ENCODE data around the gene TXLNA.
"Not testable (repeated sequence)": the region's sequence is repeated elsewhere in the genome, so short reads cannot be mapped to it uniquely, and the experiment has no call there.

TXLNA gene

DNA sequence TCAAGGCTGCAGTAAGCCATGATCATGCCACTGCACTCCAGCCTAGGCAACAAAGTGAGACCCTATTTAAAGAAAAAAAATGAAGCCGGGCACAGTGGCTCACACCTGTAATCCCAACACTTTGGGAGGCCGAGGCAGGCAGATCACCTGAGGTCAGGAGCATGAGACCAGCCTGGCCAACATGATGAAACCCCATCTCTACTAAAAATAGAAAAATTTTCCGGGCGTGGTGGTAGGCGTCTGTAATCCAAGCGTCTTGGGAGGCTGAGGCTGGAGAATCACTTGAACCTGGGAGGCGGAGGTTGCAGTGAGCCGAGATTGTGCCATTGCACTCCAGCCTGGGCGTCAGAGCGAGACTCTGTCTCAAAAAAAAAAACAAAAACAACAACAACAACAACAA lies 13.8 kb upstream of the TXLNA start:
- H3K27ac ChIP-seq (ENCODE audit: low read length); H3K9me3 ChIP-seq (ENCODE audit: control insufficient read depth, low read depth, low read length); H3K9ac ChIP-seq (ENCODE audit: low read length); H3K27me3 ChIP-seq (ENCODE audit: control insufficient read depth, insufficient read depth, low read length); H3K4me1 ChIP-seq (ENCODE audit: control insufficient read depth, low read depth, low read length); H3K4me3 ChIP-seq (ENCODE audit: low read length): not testable (repeated sequence)
- peaks cover 58% of the 10 kb centered on the region for H3K36me3 ChIP-seq (ENCODE audit: control insufficient read depth, low read depth, low read length)

DNA sequence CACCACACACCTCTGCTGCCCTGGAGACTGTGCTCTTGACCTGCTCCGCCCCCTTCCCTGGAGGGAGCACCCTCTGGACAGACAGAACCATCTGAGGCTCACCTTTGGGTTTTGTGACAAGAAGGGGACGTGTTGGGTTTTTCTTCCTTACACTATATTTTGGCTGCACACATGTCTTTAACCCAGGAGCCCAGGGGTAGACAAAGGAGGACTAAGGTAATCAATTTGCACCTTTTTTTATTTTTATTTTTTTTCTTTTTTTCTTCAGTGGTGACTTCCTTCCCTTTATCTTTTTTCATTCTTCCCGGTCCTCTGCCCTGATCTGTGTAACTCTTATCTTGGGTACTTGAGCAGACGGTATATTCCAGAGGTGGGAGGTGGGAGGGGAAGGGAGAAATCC lies 8.5 kb upstream of the TXLNA start:
- Histone ChIP-seq H3K4me1 (ENCODE audit: control insufficient read depth, low read depth, low read length) (no peaks in the 10 kb centered on the region), H3K27me3 (ENCODE audit: control insufficient read depth, insufficient read depth, low read length) (no peaks in the 10 kb centered on the region), H3K9ac (ENCODE audit: low read length) (no peak overlapping the region), H3K4me3 (ENCODE audit: low read length) (no peak overlapping the region), H3K9me3 (ENCODE audit: control insufficient read depth, low read depth, low read length) (no peaks in the 10 kb centered on the region), H3K36me3 (ENCODE audit: control insufficient read depth, low read depth, low read length) (peaks cover 52% of the 10 kb centered on the region), H3K27ac (ENCODE audit: low read length) (no peak overlapping the region)

DNA sequence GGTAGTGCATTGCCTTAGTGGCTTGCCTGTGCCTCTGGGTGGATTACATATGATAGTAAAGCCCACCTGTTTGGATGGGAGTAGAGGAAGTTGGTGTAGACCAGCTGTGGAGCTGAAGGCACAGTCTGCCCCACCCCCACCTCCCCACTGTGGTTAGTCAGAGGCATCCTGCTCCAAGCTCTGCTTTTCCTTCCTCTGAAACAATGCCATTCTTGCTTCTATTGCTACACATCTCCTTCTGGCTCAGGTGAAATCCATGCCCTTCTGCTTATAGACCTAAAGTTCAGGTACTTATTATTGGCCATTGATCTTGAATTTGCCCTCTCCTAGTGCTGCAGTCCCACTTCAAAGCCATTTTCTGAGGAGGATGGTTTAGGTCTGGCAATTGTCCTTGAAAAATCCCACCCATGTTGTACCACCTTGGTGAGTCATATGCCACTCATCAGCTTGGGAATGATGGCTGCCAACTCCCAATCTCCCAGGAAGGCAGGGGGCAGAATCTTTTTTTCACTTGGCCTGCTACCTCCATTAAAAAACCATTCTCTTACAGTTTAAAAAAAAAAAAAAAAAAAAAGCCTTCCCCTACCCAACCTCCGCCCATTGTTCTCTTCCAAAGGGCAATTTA lies 6.7 kb upstream of the TXLNA start:
- H3K4me1 ChIP-seq (ENCODE audit: control insufficient read depth, low read depth, low read length): no peaks in the 10 kb centered on the region
- H3K9ac ChIP-seq (ENCODE audit: low read length): no peak overlapping the region
- H3K27me3 ChIP-seq (ENCODE audit: control insufficient read depth, insufficient read depth, low read length): no peaks in the 10 kb centered on the region
- no peak overlapping the region for H3K4me3 ChIP-seq (ENCODE audit: low read length)
- H3K9me3 ChIP-seq (ENCODE audit: control insufficient read depth, low read depth, low read length): no peaks in the 10 kb centered on the region
- H3K36me3 ChIP-seq (ENCODE audit: control insufficient read depth, low read depth, low read length): peaks cover 42% of the 10 kb centered on the region
- no peak overlapping the region for H3K27ac ChIP-seq (ENCODE audit: low read length)

DNA sequence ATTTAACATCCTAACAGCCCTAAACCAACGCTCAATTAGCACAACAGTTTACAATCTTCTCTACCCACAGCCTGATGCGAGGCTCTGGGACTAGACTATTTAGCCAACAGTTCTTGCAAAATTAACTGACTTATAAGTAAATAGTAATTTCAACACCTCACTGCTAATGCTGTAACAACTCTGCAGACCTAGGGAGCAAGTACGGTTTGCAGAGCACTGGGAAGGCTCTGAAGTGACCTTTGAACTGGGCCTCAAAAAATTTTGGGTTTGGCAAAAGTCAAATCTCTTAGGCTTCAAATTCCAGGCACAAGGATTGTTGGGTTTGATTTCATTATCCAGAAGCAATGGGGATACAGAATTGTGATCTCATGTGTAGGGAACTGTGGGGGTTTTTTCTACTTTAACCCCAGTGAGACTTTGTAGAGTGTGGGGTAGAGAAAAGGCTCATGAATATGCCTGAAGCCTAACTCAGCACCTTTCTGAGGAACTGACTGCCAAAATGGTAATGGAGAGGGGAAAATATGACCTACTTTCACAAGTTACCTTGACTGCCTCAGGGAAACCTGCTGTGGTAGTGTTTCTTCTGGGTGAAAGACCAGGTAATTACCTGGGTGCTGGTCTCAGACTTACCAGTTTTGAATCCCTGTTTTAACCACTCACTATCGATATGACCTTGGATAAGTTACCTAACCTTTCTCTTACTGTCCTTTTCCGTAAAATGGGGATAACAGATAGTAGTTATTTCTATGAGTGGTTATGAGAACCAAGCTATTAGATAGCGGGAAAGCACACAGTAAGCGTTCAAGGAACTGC lies 889 bp upstream of the TXLNA start:
- H3K27me3 ChIP-seq (ENCODE audit: control insufficient read depth, insufficient read depth, low read length): no peaks in the 10 kb centered on the region
- no peak overlapping the region for H3K27ac ChIP-seq (ENCODE audit: low read length)
- H3K9ac ChIP-seq (ENCODE audit: low read length): peak overlapping the region; percentile 4
- peaks cover 15% of the 10 kb centered on the region for H3K4me1 ChIP-seq (ENCODE audit: control insufficient read depth, low read depth, low read length)
- H3K4me3 ChIP-seq (ENCODE audit: low read length): peak overlapping the region; percentile 93
- H3K9me3 ChIP-seq (ENCODE audit: control insufficient read depth, low read depth, low read length): no peaks in the 10 kb centered on the region
- peaks cover 19% of the 10 kb centered on the region for H3K36me3 ChIP-seq (ENCODE audit: control insufficient read depth, low read depth, low read length)

DNA sequence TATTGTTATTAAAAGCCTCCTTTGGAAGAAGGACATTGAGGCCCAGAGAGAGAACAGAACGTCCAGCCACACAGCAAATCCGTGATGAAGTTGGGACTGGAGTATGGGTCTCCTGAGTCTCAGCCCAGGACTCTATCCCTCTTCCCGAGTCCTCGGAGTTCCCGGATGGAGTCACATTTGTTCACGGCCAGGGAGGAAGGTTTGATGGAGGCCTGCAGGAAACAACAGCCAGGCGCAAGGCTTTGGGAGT lies 357 bp upstream of the TXLNA start:
- Histone ChIP-seq H3K4me3 (ENCODE audit: low read length) (peak overlapping the region; percentile 93), H3K27ac (ENCODE audit: low read length) (peak overlapping the region; percentile 2), H3K36me3 (ENCODE audit: control insufficient read depth, low read depth, low read length) (peaks cover 23% of the 10 kb centered on the region)

DNA sequence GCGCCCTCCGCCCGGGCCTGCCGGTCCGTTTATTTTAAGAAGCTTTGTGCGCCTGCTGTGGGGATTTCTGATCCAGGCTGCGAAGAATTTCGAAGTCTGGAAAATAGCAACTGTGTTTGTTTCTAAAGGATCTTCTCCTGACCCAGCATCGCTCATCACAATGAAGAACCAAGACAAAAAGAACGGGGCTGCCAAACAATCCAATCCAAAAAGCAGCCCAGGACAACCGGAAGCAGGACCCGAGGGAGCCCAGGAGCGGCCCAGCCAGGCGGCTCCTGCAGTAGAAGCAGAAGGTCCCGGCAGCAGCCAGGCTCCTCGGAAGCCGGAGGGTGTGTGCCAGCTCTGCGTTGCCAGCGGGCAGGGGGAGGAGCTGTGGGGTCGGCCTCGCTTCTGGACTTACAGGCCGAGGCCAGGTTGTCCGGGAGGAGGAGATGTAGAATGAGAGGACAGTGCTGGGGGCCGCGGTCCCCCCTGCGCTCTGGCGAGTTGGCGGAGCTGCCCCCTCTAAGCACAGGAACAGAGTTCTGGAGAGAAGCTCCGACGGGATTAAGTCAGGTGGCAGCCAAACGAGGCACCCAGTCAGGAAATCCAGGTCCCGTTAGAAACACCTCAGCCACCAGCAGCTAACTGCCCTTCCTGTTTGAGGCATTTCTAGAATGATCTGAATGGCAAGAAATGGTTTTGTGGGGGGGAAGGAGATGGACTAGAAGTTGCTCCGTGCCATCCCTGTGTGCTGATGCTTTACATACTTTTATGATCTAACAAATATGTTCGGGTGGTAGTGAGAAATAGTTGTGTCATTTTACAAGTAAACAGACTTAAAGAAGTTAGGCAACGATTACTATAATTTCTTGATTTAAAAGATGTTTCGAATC lies 948 bp downstream of the TXLNA start:
- H3K4me1 ChIP-seq (ENCODE audit: control insufficient read depth, low read depth, low read length): peaks cover 15% of the 10 kb centered on the region
- H3K27me3 ChIP-seq (ENCODE audit: control insufficient read depth, insufficient read depth, low read length): no peaks in the 10 kb centered on the region
- H3K9me3 ChIP-seq (ENCODE audit: control insufficient read depth, low read depth, low read length): no peaks in the 10 kb centered on the region
- H3K4me3 ChIP-seq (ENCODE audit: low read length): peak overlapping the region; percentile 93
- H3K27ac ChIP-seq (ENCODE audit: low read length): peak overlapping the region; percentile 52
- H3K36me3 ChIP-seq (ENCODE audit: control insufficient read depth, low read depth, low read length): peaks cover 34% of the 10 kb centered on the region
- H3K9ac ChIP-seq (ENCODE audit: low read length): peak overlapping the region; percentile 88

More for the DNA sequence above, 357 bp upstream of the TXLNA start:
- no peaks in the 10 kb centered on the region for H3K9me3 ChIP-seq (ENCODE audit: control insufficient read depth, low read depth, low read length)
- H3K4me1 ChIP-seq (ENCODE audit: control insufficient read depth, low read depth, low read length): peaks cover 15% of the 10 kb centered on the region
- H3K9ac ChIP-seq (ENCODE audit: low read length): peak overlapping the region; percentile 4
- no peaks in the 10 kb centered on the region for H3K27me3 ChIP-seq (ENCODE audit: control insufficient read depth, insufficient read depth, low read length)

DNA sequence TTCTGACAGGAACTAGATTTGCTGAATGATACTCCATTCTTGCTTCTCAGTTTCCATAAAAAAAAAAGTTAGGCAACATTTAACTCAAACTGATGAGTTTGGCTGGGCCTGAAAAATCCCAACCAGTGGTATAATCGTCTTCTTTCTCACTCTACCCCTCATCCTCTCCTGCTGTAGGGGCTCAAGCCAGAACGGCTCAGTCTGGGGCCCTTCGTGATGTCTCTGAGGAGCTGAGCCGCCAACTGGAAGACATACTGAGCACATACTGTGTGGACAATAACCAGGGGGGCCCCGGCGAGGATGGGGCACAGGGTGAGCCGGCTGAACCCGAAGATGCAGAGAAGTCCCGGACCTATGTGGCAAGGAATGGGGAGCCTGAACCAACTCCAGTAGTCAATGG lies 1.6 kb downstream of the TXLNA start:
- peaks cover 15% of the 10 kb centered on the region for H3K4me1 ChIP-seq (ENCODE audit: control insufficient read depth, low read depth, low read length)
- peak overlapping the region; percentile 93 for H3K4me3 ChIP-seq (ENCODE audit: low read length)
- H3K27me3 ChIP-seq (ENCODE audit: control insufficient read depth, insufficient read depth, low read length): no peaks in the 10 kb centered on the region
- H3K27ac ChIP-seq (ENCODE audit: low read length): no peak overlapping the region
- peaks cover 35% of the 10 kb centered on the region for H3K36me3 ChIP-seq (ENCODE audit: control insufficient read depth, low read depth, low read length)
- H3K9me3 ChIP-seq (ENCODE audit: control insufficient read depth, low read depth, low read length): no peaks in the 10 kb centered on the region
- no peak overlapping the region for H3K9ac ChIP-seq (ENCODE audit: low read length)

DNA sequence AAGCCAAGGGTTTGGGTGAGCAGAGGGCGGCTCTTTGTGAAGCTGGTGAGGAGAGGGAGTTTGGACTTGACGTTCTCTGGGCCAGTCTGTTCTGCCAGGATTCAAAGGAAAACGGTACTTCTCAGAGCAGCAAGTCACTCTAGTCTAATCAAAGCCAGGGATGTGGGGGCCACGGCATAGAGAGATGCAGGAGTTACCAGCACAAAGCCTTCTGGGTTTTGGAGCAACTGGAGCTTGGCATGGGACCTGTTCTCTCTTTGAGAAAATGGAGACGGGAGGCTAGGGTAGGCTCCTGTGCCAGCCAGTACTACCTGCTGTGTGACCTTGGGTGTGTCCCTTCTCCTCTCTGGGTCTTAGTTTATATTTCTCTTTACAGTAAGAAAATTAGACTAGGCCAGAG lies 2.1 kb downstream of the TXLNA start:
- peaks cover 40% of the 10 kb centered on the region for H3K36me3 ChIP-seq (ENCODE audit: control insufficient read depth, low read depth, low read length)
- no peak overlapping the region for H3K27ac ChIP-seq (ENCODE audit: low read length)
- H3K27me3 ChIP-seq (ENCODE audit: control insufficient read depth, insufficient read depth, low read length): no peaks in the 10 kb centered on the region
- no peak overlapping the region for H3K9ac ChIP-seq (ENCODE audit: low read length)
- H3K4me3 ChIP-seq (ENCODE audit: low read length): no peak overlapping the region
- peaks cover 15% of the 10 kb centered on the region for H3K4me1 ChIP-seq (ENCODE audit: control insufficient read depth, low read depth, low read length)
- no peaks in the 10 kb centered on the region for H3K9me3 ChIP-seq (ENCODE audit: control insufficient read depth, low read depth, low read length)

DNA sequence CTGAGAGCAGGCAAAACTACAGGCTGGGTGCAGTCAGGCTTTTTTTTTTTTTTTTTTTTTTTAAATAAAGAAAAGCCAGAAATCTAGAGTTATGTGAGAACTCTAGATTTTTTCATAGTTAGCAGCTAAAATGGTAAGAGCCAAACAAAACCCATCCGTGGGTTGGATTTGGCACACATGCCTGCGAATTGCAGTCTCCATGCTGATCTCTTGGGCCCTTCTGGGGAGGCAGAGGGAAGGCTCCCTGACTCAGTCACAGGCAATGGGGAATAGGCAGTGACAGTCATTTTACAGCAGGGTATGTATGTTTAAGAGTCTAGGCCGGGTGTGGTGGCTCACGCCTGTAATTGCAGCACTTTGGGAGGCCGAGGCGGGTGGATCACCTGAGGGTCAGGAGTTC lies 2.6 kb downstream of the TXLNA start:
- H3K4me3 ChIP-seq (ENCODE audit: low read length): no peak overlapping the region
- peaks cover 43% of the 10 kb centered on the region for H3K36me3 ChIP-seq (ENCODE audit: control insufficient read depth, low read depth, low read length)
- no peak overlapping the region for H3K9ac ChIP-seq (ENCODE audit: low read length)

DNA sequence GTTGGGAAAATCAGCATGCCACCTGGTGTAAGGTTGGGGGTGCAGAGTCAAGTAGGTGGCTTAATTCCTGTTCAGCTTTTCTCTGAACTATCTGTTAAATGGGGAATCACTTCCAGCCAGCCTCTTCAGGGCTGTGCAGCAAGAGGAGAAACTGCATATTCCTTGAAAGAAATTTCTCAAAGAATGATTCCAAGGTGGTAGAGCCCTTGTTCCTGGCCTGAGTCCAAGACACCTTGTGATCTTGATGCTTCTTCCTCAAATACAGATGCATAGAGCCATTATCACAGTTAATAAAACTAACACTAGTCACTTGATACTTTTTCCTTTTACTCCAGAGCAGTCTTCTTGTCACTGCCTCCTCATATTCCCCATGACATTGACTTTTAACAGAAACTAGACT lies 5.2 kb downstream of the TXLNA start:
- Histone ChIP-seq H3K9me3 (ENCODE audit: control insufficient read depth, low read depth, low read length) (no peaks in the 10 kb centered on the region), H3K4me1 (ENCODE audit: control insufficient read depth, low read depth, low read length) (peaks cover 7% of the 10 kb centered on the region), H3K36me3 (ENCODE audit: control insufficient read depth, low read depth, low read length) (peaks cover 68% of the 10 kb centered on the region), H3K27me3 (ENCODE audit: control insufficient read depth, insufficient read depth, low read length) (no peaks in the 10 kb centered on the region), H3K27ac (ENCODE audit: low read length) (no peak overlapping the region), H3K4me3 (ENCODE audit: low read length) (no peak overlapping the region), H3K9ac (ENCODE audit: low read length) (no peak overlapping the region)

More for the DNA sequence above, 2.6 kb downstream of the TXLNA start:
- H3K27ac ChIP-seq (ENCODE audit: low read length): no peak overlapping the region
- H3K27me3 ChIP-seq (ENCODE audit: control insufficient read depth, insufficient read depth, low read length): no peaks in the 10 kb centered on the region
- H3K9me3 ChIP-seq (ENCODE audit: control insufficient read depth, low read depth, low read length): no peaks in the 10 kb centered on the region
- peaks cover 15% of the 10 kb centered on the region for H3K4me1 ChIP-seq (ENCODE audit: control insufficient read depth, low read depth, low read length)

DNA sequence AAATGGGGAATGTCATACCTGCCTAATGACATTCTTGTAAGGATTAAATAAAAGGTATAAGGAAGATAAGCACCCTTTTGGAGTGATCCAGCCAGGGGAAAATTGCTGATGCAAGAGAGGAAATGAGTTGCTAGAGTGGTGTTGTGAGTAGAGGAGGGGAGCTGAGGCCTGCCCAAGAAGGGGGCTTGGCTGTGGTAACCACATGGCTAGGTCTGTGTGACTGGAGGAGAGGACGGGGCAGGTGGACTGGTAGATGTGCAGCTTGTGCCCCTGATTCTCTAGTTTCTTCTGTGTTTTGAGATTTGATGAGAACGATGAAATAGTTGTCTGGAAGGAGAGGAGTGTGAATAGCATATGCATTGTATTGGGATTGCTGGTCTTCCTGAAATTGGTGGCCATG lies 6.6 kb downstream of the TXLNA start:
- no peaks in the 10 kb centered on the region for H3K9me3 ChIP-seq (ENCODE audit: control insufficient read depth, low read depth, low read length)
- no peak overlapping the region for H3K27ac ChIP-seq (ENCODE audit: low read length)
- no peak overlapping the region for H3K9ac ChIP-seq (ENCODE audit: low read length)
- peaks cover 79% of the 10 kb centered on the region for H3K36me3 ChIP-seq (ENCODE audit: control insufficient read depth, low read depth, low read length)
- no peaks in the 10 kb centered on the region for H3K27me3 ChIP-seq (ENCODE audit: control insufficient read depth, insufficient read depth, low read length)
- H3K4me3 ChIP-seq (ENCODE audit: low read length): no peak overlapping the region
- H3K4me1 ChIP-seq (ENCODE audit: control insufficient read depth, low read depth, low read length): peaks cover 1% of the 10 kb centered on the region
